GM12878 (cell line): Measurements from ENCODE around the gene DCAF8. TPM values are rescaled to one million over a fixed set of nuclear protein-coding genes. Genes with fewer than 3 reads are reported as not detected.

Experiments used
- ATAC-seq: fragments of 200-7000 bp; cut with Tn5 transposase; 3 replicates; pipeline ENCODE4 v1.9.1; 2020; ENCODE audit warnings: mild to moderate bottlenecking, moderate library complexity
- BruUV-seq: library from RNA; stranded (reverse); fragments of 400-500 nt; replicated peaks from 2 replicates; lab custom pipeline; 2021; lab: Mats Ljungman, UMichigan
- CTCF ChIA-PET: fragments of 300-600 bp; sonication (Branson Sonifier 250); formaldehyde crosslinking; extraction: SDS; loops from one replicate; lab custom pipeline; 2021; ENCODE audit warnings: inconsistent platforms; lab: Yijun Ruan, JAX
- POLR2A ChIA-PET: fragments of 350-600 bp; formaldehyde crosslinking; extraction: SDS; loops from one replicate; lab custom pipeline; 2021; ENCODE audit warnings: inconsistent platforms; lab: Charles Lee
- RAD21 ChIA-PET: fragments of 300-600 bp; sonication (Branson Sonifier 250); formaldehyde crosslinking; loops from one replicate; lab custom pipeline; 2023; ENCODE audit warnings: antibody characterized with exemption; ENCODE audit not compliant: unreplicated experiment; lab: Charles Lee
- SMC1A ChIA-PET: fragments of 300-600 bp; sonication (Branson Sonifier 250); formaldehyde crosslinking; loops from one replicate; lab custom pipeline; 2023; ENCODE audit not compliant: unreplicated experiment, uncharacterized antibody; lab: Charles Lee
- DNase-seq: peaks from one replicate; pipeline ENCODE4 v3.0.0-alpha.2; 2011; ENCODE audit warnings: low read depth, low spot score
- FAIRE-seq: peaks from 3 replicates; lab custom pipeline; 2011; peaks lifted over from hg19 to GRCh38; lab: Jason Lieb, UNC
- H2AFZ ChIP-seq: 2 replicates; pipeline ENCODE4 v1.6.0; 2011; ENCODE audit warnings: low read depth, low read length, control low read depth; ENCODE audit not compliant: control insufficient read depth
- H3K27ac ChIP-seq: 2 replicates; pipeline ENCODE4 v1.5.1; 2011; ENCODE audit warnings: control low read depth; ENCODE audit not compliant: control insufficient read depth, insufficient read depth
- H3K27me3 ChIP-seq, 2 experiments: replicated peaks in 1 of 2; 2 replicates each; pipeline versions ENCODE4 v1.6.0 to v1.6.1; 2011; ENCODE audit warnings: low read length in 1 of 2; ENCODE audit not compliant: control insufficient read depth in 2 of 2, insufficient read depth in 2 of 2
- H3K36me3 ChIP-seq, 2 experiments: 2 replicates each; pipeline ENCODE4 v1.5.1; 2011; ENCODE audit warnings: low read length in 1 of 2; ENCODE audit not compliant: control insufficient read depth in 2 of 2, insufficient read depth in 2 of 2
- H3K4me1 ChIP-seq: 2 replicates; pipeline ENCODE4 v1.6.1; 2011; ENCODE audit warnings: mild to moderate bottlenecking, low read length, moderate library complexity, mixed read lengths; ENCODE audit not compliant: control insufficient read depth, insufficient read depth
- H3K4me2 ChIP-seq: 2 replicates; pipeline ENCODE4 v1.6.0; 2011; ENCODE audit warnings: control low read depth; ENCODE audit not compliant: control insufficient read depth, insufficient read depth
- H3K4me3 ChIP-seq: fragments of 200-600 bp; sonication (generic); 2 replicates; pipeline ENCODE4 v1.5.1; 2016
- H3K79me2 ChIP-seq: 2 replicates; pipeline ENCODE4 v1.6.0; 2011; ENCODE audit warnings: low read length; ENCODE audit not compliant: control insufficient read depth, insufficient read depth
- H3K9ac ChIP-seq: 2 replicates; pipeline ENCODE4 v1.8.0; 2011; ENCODE audit warnings: low read length, control low read depth, mixed read lengths; ENCODE audit not compliant: control insufficient read depth, insufficient read depth
- H3K9me3 ChIP-seq: replicated peaks from 3 replicates; pipeline ENCODE4 v1.5.1; 2011; ENCODE audit warnings: mild to moderate bottlenecking, low read length; ENCODE audit not compliant: control insufficient read depth, insufficient read depth
- H4K20me1 ChIP-seq: 2 replicates; pipeline ENCODE4 v1.6.0; 2011; ENCODE audit not compliant: control insufficient read depth, insufficient read depth
- MEF2B ChIP-seq: fragments of 450-650 bp; IDR thresholded peaks from 2 replicates; pipeline ENCODE4 v1.6.1; 2018; ENCODE audit warnings: mild to moderate bottlenecking, moderate library complexity; ENCODE audit not compliant: partially characterized antibody, poor library complexity, severe bottlenecking
- RCOR1 ChIP-seq: conservative IDR thresholded peaks from 2 replicates; pipeline ENCODE4 v1.6.1; 2012; ENCODE audit warnings: low read depth, low read length, improper control_type of control experiment
- SPI1 ChIP-seq: IDR thresholded peaks from 2 replicates; pipeline ENCODE4 v1.6.1; 2011; ENCODE audit warnings: low read depth, mild to moderate bottlenecking, low read length, moderate library complexity, borderline replicate concordance; ENCODE audit not compliant: insufficient read depth
- STAT3 ChIP-seq: IDR thresholded peaks from 2 replicates; pipeline ENCODE4 v1.6.1; 2011; ENCODE audit warnings: low read depth, low read length, improper control_type of control experiment
- WGBS: methylation state at CpG from one replicate; pipeline ENCODE4 v1.1.6; 2016; ENCODE audit warnings: low lambda C conversion rate; ENCODE audit not compliant: insufficient replicate concordance, insufficient coverage; ENCODE audit errors: missing lambda C conversion rate; 5-methylcytosine and 5-hydroxymethylcytosine counted together
- in situ Hi-C: fragments of 300-500 bp; cut with MboI; formaldehyde crosslinking; loops from 9 replicates; pipeline ENCODE4 v1.14.3; 2018; ENCODE audit warnings: mixed read lengths
- intact Hi-C: fragments of 100-400 bp; cut with micrococcal nuclease; formaldehyde crosslinking; loops from one replicate; pipeline ENCODE4 v1.14.2; 2022; ENCODE audit not compliant: unreplicated experiment
- polyA plus RNA-seq, 11 experiments: library from polyadenylated mRNA; depleted of rRNA in 4 of 11; unstranded in 6 of 11; stranded (reverse) in 5 of 11; fragments of >200 nt; fragmentation: Nextera tagmentation in 4 of 11; fragmentation: Illumina TruSeq in 1 of 11; extraction: Ambion mirVana in 4 of 11; extraction: Trizol in 1 of 11; gene quantifications; 1 replicate in 1 of 11; 2 replicates in 10 of 11; pipeline versions ENCODE4 v1.2.1 to v1.2.3, GENCODE V29; 2011 to 2016; ENCODE audit warnings: inconsistent platforms in 2 of 11, missing spikeins in 2 of 11, low read depth in 1 of 11
- total RNA-seq, 4 experiments: library from RNA; depleted of rRNA in 3 of 4; stranded (reverse); fragments of >200 nt in 3 of 4; fragmentation: Illumina TruSeq in 1 of 4; extraction: Trizol in 1 of 4; gene quantifications; 2 replicates each; pipeline versions ENCODE4 v1.2.1 to v1.2.3, GENCODE V29; 2013 to 2021
- TF ChIP-seq, protein P1 (sequence below): fragments of 450-650 bp; IDR thresholded peaks from 2 replicates; pipeline ENCODE4 v1.6.1; 2017; ENCODE audit warnings: low read depth, mild to moderate bottlenecking, moderate library complexity
- TF ChIP-seq, protein P2 (sequence below): IDR thresholded peaks from 2 replicates; pipeline ENCODE4 v1.6.1; 2012; ENCODE audit warnings: low read depth, low read length, improper control_type of control experiment

Gene DCAF8
- total and polyA plus RNA-seq, 10 of the 15 experiments (the other 5 are each of a cell fraction or from before 2014, with no cell fraction given), result 10.4 to 152 (median 84.6) TPM

DNA sequence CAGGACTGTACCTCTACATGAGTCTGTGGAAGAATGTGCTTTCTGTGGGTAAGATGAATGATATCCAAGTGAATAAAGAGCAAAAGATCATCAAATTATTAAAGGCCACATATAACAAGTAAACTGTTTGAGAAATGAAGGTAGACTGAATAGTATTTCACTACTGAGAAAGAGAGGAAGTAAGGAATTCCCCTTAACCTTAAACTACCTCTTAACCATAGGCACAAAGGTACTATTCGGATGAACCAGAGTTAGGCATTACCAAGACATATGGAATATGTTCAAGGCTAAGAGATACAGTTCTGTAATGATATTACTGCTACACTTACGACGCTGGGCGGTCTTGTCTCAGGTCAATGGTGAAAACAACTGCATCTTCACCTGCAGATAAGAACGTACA, 25.5 kb downstream of the DCAF8 start:
- no peak overlapping the region; the same call in 1 of the 2 replicates for H3K4me2 ChIP-seq
- no peaks in the 10 kb centered on the region for H4K20me1 ChIP-seq
- 87% methylated on average over 5 of the region's 5 CpGs for WGBS
- in situ Hi-C loops (no loop called here), intact Hi-C loops (no loop called here)
- H3K9ac ChIP-seq, result no peak overlapping the region
- ChIA-PET POLR2A (no interaction called here), CTCF (interaction anchor here (1.3 to 2.6 kb wide), 5 partner anchors 15 to 55 kb away, joined by 3 to 14 read pairs (median 5); no protein-coding TSS in a partner anchor), RAD21 (interaction anchor here (1.3 kb wide), 1 partner anchor 15 kb away, joined by 6 read pairs; no protein-coding TSS in a partner anchor), SMC1A (interaction anchor here (0.8 to 5.8 kb wide), 3 partner anchors 15 to 44 kb away, joined by 3 to 19 read pairs (median 3); no protein-coding TSS in a partner anchor)
- no TSS peak for BruUV-seq
- H3K36me3 ChIP-seq, result peaks cover 9 to 31% of the 10 kb centered on the region in 2 experiments
- no peaks in the 10 kb centered on the region; the same call in 1 of the 2 replicates for H3K79me2 ChIP-seq
- peak; percentile 86 for ATAC-seq
- peak; percentile 65 for FAIRE-seq
- no peak overlapping the region for H2AFZ ChIP-seq
- no peak overlapping the region for H3K4me3 ChIP-seq
- H3K4me1 ChIP-seq, result peaks cover 4% of the 10 kb centered on the region; the same call in 1 of the 2 replicates
- DNase-seq, result no peak
- H3K27ac ChIP-seq, result peak overlapping the region; percentile 34
- H3K27me3 ChIP-seq, result no peaks in the 10 kb centered on the region
- H3K9me3 ChIP-seq, result no peaks in the 10 kb centered on the region
- no peak for TF ChIP-seq MEF2B
- TF ChIP-seq, protein P1, sequence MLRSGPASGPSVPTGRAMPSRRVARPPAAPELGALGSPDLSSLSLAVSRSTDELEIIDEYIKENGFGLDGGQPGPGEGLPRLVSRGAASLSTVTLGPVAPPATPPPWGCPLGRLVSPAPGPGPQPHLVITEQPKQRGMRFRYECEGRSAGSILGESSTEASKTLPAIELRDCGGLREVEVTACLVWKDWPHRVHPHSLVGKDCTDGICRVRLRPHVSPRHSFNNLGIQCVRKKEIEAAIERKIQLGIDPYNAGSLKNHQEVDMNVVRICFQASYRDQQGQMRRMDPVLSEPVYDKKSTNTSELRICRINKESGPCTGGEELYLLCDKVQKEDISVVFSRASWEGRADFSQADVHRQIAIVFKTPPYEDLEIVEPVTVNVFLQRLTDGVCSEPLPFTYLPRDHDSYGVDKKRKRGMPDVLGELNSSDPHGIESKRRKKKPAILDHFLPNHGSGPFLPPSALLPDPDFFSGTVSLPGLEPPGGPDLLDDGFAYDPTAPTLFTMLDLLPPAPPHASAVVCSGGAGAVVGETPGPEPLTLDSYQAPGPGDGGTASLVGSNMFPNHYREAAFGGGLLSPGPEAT, result 0 out of 2 replicates have a peak, but pooled peaks have one; percentile 31
- TF ChIP-seq, protein P2, sequence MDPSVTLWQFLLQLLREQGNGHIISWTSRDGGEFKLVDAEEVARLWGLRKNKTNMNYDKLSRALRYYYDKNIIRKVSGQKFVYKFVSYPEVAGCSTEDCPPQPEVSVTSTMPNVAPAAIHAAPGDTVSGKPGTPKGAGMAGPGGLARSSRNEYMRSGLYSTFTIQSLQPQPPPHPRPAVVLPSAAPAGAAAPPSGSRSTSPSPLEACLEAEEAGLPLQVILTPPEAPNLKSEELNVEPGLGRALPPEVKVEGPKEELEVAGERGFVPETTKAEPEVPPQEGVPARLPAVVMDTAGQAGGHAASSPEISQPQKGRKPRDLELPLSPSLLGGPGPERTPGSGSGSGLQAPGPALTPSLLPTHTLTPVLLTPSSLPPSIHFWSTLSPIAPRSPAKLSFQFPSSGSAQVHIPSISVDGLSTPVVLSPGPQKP, result no peak
- TF ChIP-seq STAT3, result no peak
- peak; percentile 54; the same call in 1 of the 2 replicates for TF ChIP-seq SPI1
- TF ChIP-seq RCOR1, result no peak
